Natural killer cell (primary cell): ENCODE measurements around the gene CAMTA1. TPM values are rescaled to one million over a fixed set of nuclear protein-coding genes. Genes with fewer than 3 reads are reported as not detected.

Experiments used
- ATAC-seq, 3 donors: fragments of 150-1000 bp in 2 of 3; fragments of 200-7000 bp in 1 of 3; cut with Tn5 transposase; 1 replicate in 1 of 3; 2 replicates in 2 of 3; pipeline ENCODE4 v1.10.0; 2021; ENCODE audit warnings: mild to moderate bottlenecking in 2 of 3, moderate library complexity in 2 of 3
- DNase-seq, 2 donors: peaks; one replicate each; pipeline versions ENCODE4 v3.0.0 to v3.0.0-alpha.2; 2013 to 2021; ENCODE audit warnings: mixed read lengths in 1 of 2
- H3K27ac ChIP-seq: one replicate; pipeline ENCODE4 v1.5.1; 2013; ENCODE audit warnings: mild to moderate bottlenecking, low read length
- H3K27me3 ChIP-seq: one replicate; pipeline ENCODE4 v1.6.1; 2013; ENCODE audit warnings: low read length; ENCODE audit not compliant: control insufficient read depth, insufficient read depth
- H3K36me3 ChIP-seq: one replicate; pipeline ENCODE4 v1.6.1; 2013; ENCODE audit warnings: low read length; ENCODE audit not compliant: control insufficient read depth, insufficient read depth
- H3K4me1 ChIP-seq: one replicate; pipeline ENCODE4 v1.6.1; 2013; ENCODE audit warnings: low read length; ENCODE audit not compliant: control insufficient read depth, insufficient read depth
- H3K4me3 ChIP-seq: one replicate; pipeline ENCODE4 v1.5.1; 2013; ENCODE audit warnings: low read length
- H3K9me3 ChIP-seq: one replicate; pipeline ENCODE4 v1.6.1; 2013; ENCODE audit warnings: low read length; ENCODE audit not compliant: control insufficient read depth, insufficient read depth
- H3K27ac Mint-ChIP-seq, 2 donors: one replicate each; pipeline ENCODE4 v1.8.0; 2022; ENCODE audit warnings: mild to moderate bottlenecking in 2 of 2, mixed read lengths in 2 of 2, moderate library complexity in 1 of 2
- H3K27me3 Mint-ChIP-seq, 2 donors: one replicate each; pipeline ENCODE4 v1.8.0; 2022; ENCODE audit warnings: low read depth in 2 of 2, mixed read lengths in 2 of 2
- H3K36me3 Mint-ChIP-seq: one replicate; pipeline ENCODE4 v1.8.0; 2022; ENCODE audit warnings: mixed read lengths
- H3K4me1 Mint-ChIP-seq, 2 donors: one replicate each; pipeline ENCODE4 v1.8.0; 2022; ENCODE audit warnings: mixed read lengths in 2 of 2
- H3K4me3 Mint-ChIP-seq: one replicate; pipeline ENCODE4 v1.8.0; 2022; ENCODE audit warnings: mild to moderate bottlenecking, moderate library complexity, mixed read lengths
- H3K9me3 Mint-ChIP-seq, 2 donors: one replicate each; pipeline ENCODE4 v1.8.0; 2022; ENCODE audit warnings: mixed read lengths in 2 of 2
- CTCF ChIP-seq: fragments of 200-600 bp; IDR thresholded peaks from one replicate; pipeline ENCODE4 v1.8.0; 2022; ENCODE audit warnings: antibody characterized with exemption
- WGBS: methylation state at CpG from one replicate; pipeline ENCODE4 v1.1.7; 2013; ENCODE audit warnings: missing lambda C conversion rate; ENCODE audit not compliant: insufficient coverage; 5-methylcytosine and 5-hydroxymethylcytosine counted together
- intact Hi-C: fragments of 100-400 bp; cut with micrococcal nuclease; formaldehyde crosslinking; loops from one replicate; pipeline ENCODE4 v1.14.2; 2022
- total RNA-seq, 4 donors: library from RNA; stranded (reverse); fragments of 120-200 nt in 1 of 4; gene quantifications; one replicate each; pipeline versions ENCODE4 v1.2.3 to v1.2.4, GENCODE V29; 2013 to 2022

The CAMTA1 gene
- total RNA-seq, 3 donors from 2014 or later (not counting 1 experiment from before 2014, with no cell fraction given): 40.6 to 53.3 (median 44.9) TPM

DNA sequence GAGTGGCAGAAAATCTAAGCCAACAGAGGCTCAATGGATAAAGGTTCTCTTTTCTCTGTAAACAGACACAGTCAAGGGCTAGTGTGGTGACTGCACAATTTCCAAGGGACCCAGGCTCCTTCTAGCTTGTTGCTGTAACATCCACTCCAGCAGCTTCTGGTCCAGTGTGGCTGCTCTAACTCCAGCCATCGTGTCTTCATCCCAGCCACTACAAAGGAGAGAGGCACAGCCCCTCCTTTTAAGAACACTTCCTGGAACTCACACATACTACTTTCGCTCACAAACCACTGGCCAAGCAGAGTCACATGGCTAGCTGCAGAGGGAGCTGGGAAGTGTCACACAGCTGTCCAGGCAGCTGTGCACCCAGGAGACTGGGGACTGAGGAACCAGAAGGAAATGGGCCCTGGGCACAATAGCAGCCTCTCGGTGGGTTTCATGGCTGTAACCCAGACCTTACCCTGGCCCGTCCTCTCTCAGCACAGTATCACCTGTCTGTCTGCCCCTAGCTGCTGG, 797.3 kb downstream of the CAMTA1 start:
- DNase-seq (no peak), ATAC-seq (no peak)
- Mint-ChIP-seq H3K27ac (no peak overlapping the region), H3K36me3 (no peaks in the 10 kb centered on the region), H3K4me1 (no peaks in the 10 kb centered on the region), H3K27me3 (peaks cover 0 to 5% of the 10 kb centered on the region in 2 donors), H3K9me3 (no peaks in the 10 kb centered on the region), H3K4me3 (no peak overlapping the region)
- Histone ChIP-seq H3K4me3 (no peak overlapping the region), H3K27me3 (no peaks in the 10 kb centered on the region), H3K9me3 (no peaks in the 10 kb centered on the region), H3K36me3 (no peaks in the 10 kb centered on the region), H3K27ac (no peak overlapping the region), H3K4me1 (no peaks in the 10 kb centered on the region)
- 87% methylated on average over 4 of the region's 4 CpGs for WGBS
- intact Hi-C loops: no loop called here
- no peak for TF ChIP-seq CTCF

DNA sequence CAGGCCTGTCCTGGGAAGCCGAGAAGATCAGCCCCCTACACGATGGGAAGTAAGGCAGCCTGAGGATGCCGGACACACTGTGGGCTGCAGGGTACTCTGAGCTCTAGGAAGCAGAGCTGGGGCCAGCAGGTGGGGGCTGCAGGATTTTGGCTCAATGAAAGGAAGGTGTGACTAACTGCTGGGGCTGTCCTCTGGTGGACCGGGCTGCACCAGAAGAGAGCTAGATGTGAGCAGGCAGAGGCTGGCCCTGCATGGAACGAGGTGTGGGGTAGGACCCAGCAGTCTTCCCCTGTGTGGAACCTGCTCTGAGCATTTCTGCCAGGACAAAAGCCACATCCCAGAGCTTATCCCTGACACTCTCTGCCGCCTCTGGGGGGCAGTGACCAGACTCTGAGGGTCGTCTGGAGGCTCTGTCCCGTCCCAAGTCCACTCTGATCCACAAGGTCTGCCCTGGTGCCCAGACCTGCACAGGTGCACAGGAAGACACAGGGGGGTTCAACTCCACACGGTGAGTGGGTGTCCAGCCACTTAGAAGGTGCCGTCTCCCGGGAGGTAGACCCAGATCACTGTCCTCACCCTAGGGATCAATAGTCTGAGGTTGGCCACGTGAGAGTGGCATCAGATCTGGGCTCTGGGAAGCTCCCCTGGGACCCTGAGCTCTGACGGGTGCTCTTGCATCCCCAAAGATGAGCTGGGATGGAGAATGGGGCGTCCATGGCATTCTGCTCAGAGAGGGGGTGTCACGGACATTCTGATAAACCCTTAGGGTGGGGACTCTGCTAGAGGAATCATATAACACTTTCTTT, 798.2 kb downstream of the CAMTA1 start:
- 80% methylated on average over 15 of the region's 15 CpGs for WGBS
- Histone ChIP-seq H3K9me3 (no peaks in the 10 kb centered on the region), H3K4me3 (no peak overlapping the region), H3K36me3 (no peaks in the 10 kb centered on the region), H3K27ac (no peak overlapping the region), H3K4me1 (no peaks in the 10 kb centered on the region), H3K27me3 (no peaks in the 10 kb centered on the region)
- no peak for ATAC-seq
- no peaks in the 10 kb centered on the region for H3K4me1 Mint-ChIP-seq
- H3K27ac Mint-ChIP-seq: no peak overlapping the region
- H3K36me3 Mint-ChIP-seq: no peaks in the 10 kb centered on the region
- H3K27me3 Mint-ChIP-seq: peaks cover 0 to 5% of the 10 kb centered on the region in 2 donors
- no peak for DNase-seq
- no peaks in the 10 kb centered on the region for H3K9me3 Mint-ChIP-seq
- intact Hi-C loops: no loop called here
- H3K4me3 Mint-ChIP-seq: no peak overlapping the region
- no peak for TF ChIP-seq CTCF

DNA sequence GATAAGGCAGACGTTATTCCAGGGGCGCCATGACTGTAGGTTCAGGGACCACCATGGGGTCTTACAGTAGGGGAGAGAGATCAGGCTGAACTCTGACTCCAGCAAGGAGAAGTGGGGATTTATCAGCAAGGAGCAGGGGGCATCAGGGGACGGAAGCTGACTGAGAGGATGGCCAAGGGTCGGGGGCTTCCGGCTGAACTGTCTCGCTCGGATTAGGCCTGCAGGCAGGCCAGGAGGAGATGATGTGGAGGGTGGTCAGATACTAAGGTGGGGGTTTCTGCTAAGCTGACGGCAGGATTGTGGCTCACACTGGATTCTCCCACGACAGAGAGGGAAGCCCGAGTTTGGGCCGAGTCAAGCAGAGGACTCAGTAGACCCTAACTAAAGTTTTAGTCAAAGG, 798.9 kb downstream of the CAMTA1 start:
- no peak for TF ChIP-seq CTCF
- H3K27ac Mint-ChIP-seq: no peak overlapping the region
- H3K4me3 Mint-ChIP-seq: no peak overlapping the region
- 90% methylated on average over 11 of the region's 11 CpGs for whole genome bisulfite sequencing
- Histone ChIP-seq H3K4me1 (no peaks in the 10 kb centered on the region), H3K4me3 (no peak overlapping the region), H3K27me3 (no peaks in the 10 kb centered on the region), H3K9me3 (no peaks in the 10 kb centered on the region), H3K36me3 (no peaks in the 10 kb centered on the region), H3K27ac (no peak overlapping the region)
- no peak for ATAC-seq
- no peaks in the 10 kb centered on the region for H3K36me3 Mint-ChIP-seq
- no peaks in the 10 kb centered on the region for H3K4me1 Mint-ChIP-seq
- no peaks in the 10 kb centered on the region for H3K9me3 Mint-ChIP-seq
- no peak for DNase-seq
- H3K27me3 Mint-ChIP-seq: peaks cover 0 to 5% of the 10 kb centered on the region in 2 donors
- intact Hi-C loops: no loop called here
